Activated CD4-positive, alpha-beta T cell treated with anti-CD3 and anti-CD28 coated beads, Interleukin-2, amount 50 U/mL, for 16 hours (primary cell): ENCODE data around the gene PLA2G1B.

ENCODE experiments used
- DNase-seq: peaks from one replicate; pipeline ENCODE4 v3.0.0-alpha.2; 2020

PLA2G1B gene

DNA sequence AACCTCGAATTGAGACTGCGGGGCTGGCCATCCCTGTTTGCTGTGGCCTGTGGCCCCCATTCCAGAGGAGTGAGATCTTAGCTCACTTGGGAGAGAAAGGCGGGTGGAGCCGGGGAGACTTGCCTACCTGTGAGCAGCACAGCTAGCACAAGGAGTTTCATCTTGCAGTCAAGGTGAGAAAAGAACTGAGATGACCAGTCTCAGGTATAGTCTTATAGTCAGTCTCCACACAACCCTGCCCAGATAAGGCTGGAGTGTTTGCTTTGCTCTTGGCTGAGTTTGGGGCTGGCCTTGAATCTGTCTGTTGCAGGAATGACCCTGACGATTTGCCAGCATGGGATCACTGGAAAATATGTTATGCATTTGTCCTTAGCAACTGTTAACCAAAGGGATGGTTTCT lies at the start of gene PLA2G1B:
Gene PLA2G1B, minus strand, starts transcription at position 187 of the 400 bp plus-strand sequence. Its CDS starts 26 bp downstream, at position 161.
- DNase-seq, result no peak

DNA sequence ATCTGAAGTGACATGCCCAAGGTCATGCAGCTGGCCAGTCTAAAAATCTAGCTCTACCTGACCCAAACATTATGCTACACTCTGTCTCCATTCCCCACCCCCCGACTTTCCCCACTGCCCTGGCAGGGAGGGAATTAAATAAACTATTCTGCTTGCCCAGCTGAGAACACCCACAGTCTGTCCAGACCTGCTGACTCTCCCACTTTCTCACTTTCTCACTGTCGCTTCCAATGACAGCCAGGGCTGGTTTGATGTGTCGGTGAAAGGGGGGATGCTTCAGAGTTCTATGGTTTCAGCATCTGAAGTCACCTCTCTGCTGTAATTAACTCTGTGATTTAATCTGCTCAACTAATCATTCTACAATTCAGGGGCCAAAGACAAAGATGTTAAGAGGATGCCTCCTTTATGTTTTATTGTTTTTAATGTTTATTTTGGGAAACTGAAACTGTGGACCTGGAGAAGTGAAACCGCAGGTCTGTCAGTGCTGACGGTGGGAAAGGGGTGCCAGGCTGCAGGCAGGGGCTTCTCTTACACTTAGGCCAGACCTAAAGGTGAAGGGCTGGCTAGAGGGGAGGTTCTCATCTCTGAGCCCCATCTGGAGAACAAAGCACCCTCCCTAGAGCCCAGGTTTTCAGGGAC lies 49.5 kb upstream of the PLA2G1B start:
- DNase-seq, result no peak

- no peak for DNase-seq
Observed at GRCh38 chr12:120376416-120376815, 48.8 kb upstream of the PLA2G1B start.

GRCh38 chr12:120376009-120376408 lies 48.4 kb upstream of the PLA2G1B start:
- DNase-seq, result no peak

DNA sequence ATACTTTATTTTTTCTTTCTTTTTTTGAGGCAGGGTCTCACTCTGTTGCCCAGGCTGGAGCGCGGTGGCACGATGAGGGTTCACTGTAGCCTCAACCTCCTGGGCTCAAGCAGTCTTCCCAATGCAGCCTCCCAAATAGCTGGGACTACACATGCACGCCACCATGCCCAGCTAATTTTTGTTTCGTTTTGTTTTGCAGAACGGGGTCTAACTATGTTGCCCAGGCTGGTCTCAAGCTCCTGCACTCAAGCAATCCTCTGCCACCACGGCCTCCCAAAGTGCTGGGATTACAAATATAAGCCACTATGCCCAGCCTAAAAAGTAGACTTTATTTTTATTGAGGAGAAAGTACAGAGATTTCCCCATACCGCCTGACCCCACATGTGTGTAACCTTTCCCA lies 46.1 kb upstream of the PLA2G1B start:
- DNase-seq, result no peak

DNA sequence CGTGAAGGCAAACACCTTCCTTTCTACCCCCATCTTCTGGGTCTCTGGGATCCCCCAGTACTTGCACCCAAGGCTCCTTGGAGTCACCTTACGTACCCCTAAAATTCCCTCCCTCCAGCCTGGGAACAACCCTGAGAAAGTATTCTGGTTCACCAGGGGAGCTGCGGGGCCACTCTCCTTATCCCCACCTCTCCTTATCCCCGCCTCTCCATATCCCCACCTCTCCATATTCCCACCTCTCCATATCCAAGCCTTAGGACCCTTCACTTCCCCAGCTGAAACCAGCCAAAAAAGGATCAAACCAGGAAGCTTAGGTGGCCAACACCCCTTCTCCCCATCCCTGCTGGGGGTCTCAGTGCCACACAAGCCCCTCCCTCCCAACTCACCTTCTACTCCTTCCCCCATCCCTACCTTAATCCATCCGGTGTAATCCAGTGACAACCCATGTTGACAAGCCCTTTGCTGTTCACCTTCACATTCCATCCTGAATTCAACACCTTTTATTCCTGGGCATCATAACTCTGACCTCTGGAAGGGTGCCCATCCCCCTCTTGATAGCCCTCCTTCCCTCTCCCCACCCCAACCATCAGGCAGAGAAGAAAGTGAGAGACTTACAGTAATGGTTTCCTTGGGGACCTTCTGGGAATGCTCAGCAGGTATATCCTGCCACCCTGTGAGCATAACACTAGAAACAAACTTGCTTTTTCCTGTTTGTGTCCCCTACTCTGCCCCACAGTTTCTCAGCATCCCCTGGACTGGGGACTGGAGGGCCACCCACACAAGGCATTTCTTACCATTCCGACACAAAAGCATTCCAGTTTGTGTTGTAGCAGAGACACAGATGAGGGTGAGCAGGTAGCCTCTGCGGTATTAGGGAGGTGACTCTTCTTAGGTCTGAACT lies 43.0 kb upstream of the PLA2G1B start:
- DNase-seq, result no peak

DNA sequence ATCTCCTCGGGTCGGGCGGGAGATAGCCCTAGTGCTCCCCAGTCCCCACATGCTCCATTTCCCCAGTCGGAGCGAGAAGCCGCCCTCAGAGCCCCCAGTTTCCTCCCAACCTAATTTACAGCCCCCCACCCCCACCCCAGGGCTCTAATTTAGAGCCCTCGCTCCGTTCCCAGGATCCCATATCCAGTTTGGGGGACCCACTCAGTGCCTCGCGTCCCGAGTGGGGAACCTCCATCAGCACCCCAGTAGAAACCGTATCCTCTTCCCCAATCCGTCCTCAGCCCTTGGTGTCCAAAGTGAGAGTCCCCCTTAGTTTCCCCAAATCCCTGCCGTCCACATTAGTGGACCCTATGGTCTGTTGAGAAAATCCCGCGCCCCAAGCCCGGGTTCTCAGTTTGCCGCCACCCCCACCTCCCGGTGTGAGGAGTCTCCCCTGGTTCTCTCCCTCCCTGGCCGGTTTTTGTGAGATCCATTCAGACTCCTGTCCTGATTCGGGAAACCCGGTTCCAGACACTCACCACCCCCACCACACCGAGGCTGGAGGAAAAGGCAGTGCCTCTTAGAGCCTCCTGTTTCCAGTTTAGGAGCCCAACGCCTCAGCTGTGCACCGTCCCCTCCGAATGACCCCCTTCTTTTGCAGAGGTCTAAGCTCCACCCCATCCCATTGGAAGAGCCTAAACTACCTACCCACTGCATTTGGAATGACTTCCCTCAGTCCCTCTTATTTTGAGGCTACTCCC lies 42.2 kb upstream of the PLA2G1B start:
- DNase-seq, result no peak

GRCh38 chr12:120368789-120369602 lies 41.4 kb upstream of the PLA2G1B start, which contains the start of gene MSI1:
TSS of gene MSI1 (minus strand) at chr12:120369164. CDS start at chr12:120369091, 73 bp downstream.
- DNase-seq, result no peak

DNA sequence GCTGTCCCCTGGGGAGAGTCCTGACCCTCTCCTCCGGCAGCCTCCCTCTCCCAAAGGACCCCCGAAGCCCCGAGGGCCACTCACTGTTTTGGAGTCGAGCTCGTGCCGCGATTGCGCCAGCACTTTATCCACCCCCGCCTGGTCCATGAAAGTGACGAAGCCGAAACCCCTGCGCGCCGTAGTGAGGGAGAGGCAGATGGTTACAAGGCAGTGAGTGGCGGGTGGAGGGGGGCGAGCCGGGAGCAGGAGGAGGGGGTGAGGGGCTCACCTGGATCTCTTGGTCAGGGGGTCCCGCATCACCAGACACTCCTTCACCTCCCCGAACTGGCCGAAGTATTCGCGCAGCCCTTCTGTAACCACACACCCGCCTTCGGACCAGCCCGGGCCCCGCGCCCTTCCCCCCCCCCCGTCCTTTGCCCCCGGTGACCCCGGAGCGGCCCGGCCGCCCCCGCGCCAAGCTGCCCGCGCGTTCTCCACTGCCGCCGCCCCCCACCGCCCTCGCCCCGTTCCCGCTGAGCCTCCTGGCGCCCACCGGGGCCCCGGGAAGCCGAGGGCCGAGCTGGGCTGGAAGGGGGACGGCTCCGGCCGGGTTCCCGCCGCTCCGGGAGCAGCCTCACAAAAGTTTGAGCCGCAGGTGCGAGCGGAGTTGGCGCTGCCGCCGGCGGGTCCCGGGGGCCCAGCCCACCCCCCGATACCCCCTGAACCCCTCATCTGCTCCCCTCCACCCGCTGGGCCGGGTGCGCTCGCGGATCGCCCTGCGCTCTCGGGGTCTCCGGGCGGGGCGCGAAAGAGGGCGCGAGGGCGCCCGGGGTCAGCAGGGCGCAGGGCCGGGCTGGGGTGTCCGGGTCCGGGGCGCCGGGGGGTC lies 40.6 kb upstream of the PLA2G1B start:
- DNase-seq, result no peak

GRCh38 chr12:120367233-120367923 lies 39.8 kb upstream of the PLA2G1B start:
- no peak for DNase-seq

DNA sequence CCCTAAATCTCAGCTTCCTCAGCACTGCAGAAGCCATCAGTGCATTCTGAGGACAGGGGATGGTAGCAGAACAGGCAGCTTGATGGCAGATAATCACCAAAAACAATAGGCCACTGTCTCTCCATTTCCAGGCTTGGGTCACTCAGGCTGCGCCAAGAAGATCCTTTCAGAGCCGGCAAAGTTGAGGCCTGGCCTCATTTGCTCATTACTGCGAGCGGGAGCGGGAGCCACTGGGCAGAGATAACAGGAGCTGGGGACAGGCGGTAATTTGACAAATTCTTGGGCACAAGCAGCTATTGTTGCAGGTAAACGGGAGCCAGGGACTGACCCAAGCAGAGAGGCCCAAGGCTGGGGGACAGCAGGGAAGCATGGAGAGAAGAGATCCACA lies 39.3 kb upstream of the PLA2G1B start:
- DNase-seq, result no peak

GRCh38 chr12:120366341-120366705 lies 38.7 kb upstream of the PLA2G1B start:
- DNase-seq, result no peak

- no peak for DNase-seq
Observed at GRCh38 chr12:120365675-120366340, 38.2 kb upstream of the PLA2G1B start.

DNA sequence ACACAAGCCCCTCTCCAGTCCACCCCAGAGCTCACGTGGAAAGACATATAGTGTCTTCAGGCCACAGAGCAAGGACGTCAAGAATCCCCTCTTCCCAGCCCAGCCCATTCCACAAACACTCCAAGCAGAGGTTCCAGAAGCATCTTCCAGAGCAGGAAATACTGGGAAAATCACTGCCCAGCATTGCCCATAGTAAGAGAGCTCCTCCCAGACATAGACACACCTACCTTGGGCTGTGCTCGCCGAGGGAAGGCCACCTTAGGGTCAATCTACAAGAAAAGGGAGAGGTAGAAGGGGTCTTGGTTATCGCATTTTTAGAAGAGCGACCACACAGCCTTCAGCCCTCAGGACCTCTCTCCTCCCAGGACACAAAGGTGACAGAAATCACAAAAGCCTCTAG lies 36.9 kb upstream of the PLA2G1B start:
- DNase-seq, result no peak

- no peak for DNase-seq
Observed at GRCh38 chr12:120363274-120363855, 35.8 kb upstream of the PLA2G1B start.

DNA sequence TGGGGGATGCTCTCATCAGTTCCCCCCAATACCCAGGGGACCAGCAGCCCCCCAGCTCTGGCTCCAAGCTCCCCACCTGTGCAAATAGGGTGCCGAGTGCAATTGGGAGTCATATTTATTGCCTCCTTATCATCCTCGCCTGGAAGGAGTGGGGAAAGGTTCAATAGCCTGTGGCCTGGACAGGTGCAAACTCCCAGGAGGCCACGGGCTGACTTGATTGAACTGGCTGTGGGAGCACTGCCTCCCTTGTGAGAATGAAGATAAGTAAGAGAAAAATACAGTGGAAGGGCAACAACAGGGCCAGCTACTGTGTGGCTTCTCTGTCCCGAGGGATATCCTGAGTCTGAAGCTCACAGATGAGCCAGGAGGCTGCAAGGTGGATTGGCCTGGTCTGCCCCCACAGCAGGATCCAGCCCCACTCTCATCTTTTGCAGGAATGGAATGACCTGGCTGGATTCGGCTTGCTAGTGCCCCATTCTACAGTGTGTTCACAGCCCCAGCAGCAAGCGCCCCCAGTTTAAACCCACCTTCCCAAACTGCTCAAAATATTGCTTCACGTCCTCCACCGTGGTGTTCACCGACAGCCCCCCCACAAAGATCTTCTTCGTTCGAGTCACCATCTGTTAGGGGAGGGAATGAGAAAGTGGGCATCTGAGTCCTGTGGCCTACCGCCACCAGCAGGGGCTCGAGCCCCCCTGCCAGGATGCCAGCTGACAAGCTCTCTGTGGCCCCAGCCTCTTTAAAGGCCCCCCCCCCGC lies 35.1 kb upstream of the PLA2G1B start:
- no peak for DNase-seq

DNA sequence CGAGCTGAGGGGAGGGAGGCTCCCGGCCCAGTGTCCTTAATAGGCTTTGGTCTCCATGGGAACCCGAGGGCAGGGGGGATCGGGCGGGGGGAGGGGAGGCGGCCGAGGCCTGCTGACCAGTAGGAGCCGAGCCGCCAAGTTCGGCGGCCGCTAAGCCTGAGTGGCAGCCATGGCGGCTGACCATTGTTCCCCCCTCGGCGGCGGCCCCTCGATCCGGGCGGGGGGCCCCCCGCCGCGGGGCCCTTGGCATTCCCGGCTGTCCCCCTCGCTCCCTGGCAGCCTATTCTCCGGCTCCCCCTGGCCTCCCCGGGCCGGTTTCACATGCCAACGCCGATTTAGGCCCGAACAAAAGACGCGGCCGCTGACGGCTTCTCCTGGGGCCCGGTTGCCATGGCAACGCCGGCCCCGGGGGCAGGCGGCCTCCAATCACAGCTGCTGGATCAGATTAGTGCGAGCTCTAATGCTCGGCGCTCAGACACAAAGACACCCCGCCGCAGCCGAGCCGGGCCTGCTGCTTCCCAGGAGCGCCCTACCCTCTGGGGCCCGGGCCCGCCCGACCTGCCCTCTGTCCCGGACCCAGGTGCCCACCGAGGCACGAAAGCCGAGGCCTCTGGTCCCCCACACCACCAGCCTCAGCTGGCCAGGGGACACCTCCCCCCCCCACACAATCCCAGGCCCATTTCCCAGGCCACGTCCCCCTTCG lies 34.1 kb upstream of the PLA2G1B start:
- peak; percentile 10 for DNase-seq

- no peak for DNase-seq
Observed at GRCh38 chr12:120359128-120359527, 31.5 kb upstream of the PLA2G1B start.
